Stimulated activated CD4-positive, alpha-beta T cell treated with anti-CD3 and anti-CD28 coated beads, Interleukin-2, amount 100 ng/mL, for 24 hours (primary cell): ENCODE data around the gene ARHGDIG.

Source experiments
- DNase-seq, 2 donors: peaks; one replicate each; pipeline ENCODE4 v3.0.0-alpha.2; 2020

ARHGDIG gene

GRCh38 chr16:281660-282255, 1.4 kb downstream of the ARHGDIG start:
- no peak for DNase-seq

GRCh38 chr16:282491-282890, 2.1 kb downstream of the ARHGDIG start:
- no peak for DNase-seq

- DNase-seq: no peak
Measured at GRCh38 chr16:283033-283805, 2.8 kb downstream of the ARHGDIG start, which contains the start of gene PDIA2. TSS of gene PDIA2 (plus strand) at chr16:283164. CDS start at chr16:283170, 6 bp downstream.

- DNase-seq: no peak
Measured at GRCh38 chr16:284204-285120, 4.1 kb downstream of the ARHGDIG start.

- DNase-seq: no peak
Measured at GRCh38 chr16:285146-286055, 5.0 kb downstream of the ARHGDIG start.

- no peak for DNase-seq
Measured at GRCh38 chr16:286491-287297, 6.3 kb downstream of the ARHGDIG start.

- DNase-seq: no peak
Measured at GRCh38 chr16:287298-287811, 7.0 kb downstream of the ARHGDIG start.

- DNase-seq: no peak
Measured at GRCh38 chr16:287981-288920, 7.9 kb downstream of the ARHGDIG start.

- DNase-seq: no peak
Measured at GRCh38 chr16:289395-289997, 9.1 kb downstream of the ARHGDIG start.

- no peak for DNase-seq
Measured at GRCh38 chr16:290015-290680, 9.8 kb downstream of the ARHGDIG start.

- DNase-seq: no peak
Measured at GRCh38 chr16:290681-291405, 10.5 kb downstream of the ARHGDIG start.

- no peak for DNase-seq
Measured at GRCh38 chr16:291539-291938, 11.1 kb downstream of the ARHGDIG start.

- DNase-seq: no peak
Measured at GRCh38 chr16:293043-293775, 12.8 kb downstream of the ARHGDIG start.

GRCh38 chr16:296276-296675, 15.9 kb downstream of the ARHGDIG start:
- no peak for DNase-seq

GRCh38 chr16:296806-297510, 16.6 kb downstream of the ARHGDIG start:
- DNase-seq: no peak

GRCh38 chr16:297832-298231, 17.4 kb downstream of the ARHGDIG start:
- DNase-seq: no peak

- no peak for DNase-seq
Measured at GRCh38 chr16:301235-301634, 20.8 kb downstream of the ARHGDIG start.
